Hepatocyte (in vitro differentiated cells): ENCODE data around the gene PTPRN2.

Experiments used
- CTCF ChIP-seq: fragments of 200-600 bp; sonication (generic); IDR thresholded peaks from 2 replicates; pipeline ENCODE4 v1.5.1; 2016; ENCODE audit warnings: antibody characterized with exemption, mild to moderate bottlenecking; ENCODE audit not compliant: poor library complexity
- EZH2 ChIP-seq: fragments of 200-600 bp; sonication (generic); IDR thresholded peaks from 2 replicates; pipeline ENCODE4 v1.6.1; 2016; ENCODE audit warnings: antibody characterized with exemption, mild to moderate bottlenecking, borderline replicate concordance

- no peak for TF ChIP-seq CTCF
- no peak for TF ChIP-seq EZH2
Observed at GRCh38 chr7:158130023-158130409, 457.6 kb downstream of the PTPRN2 start.
